ENCODE results near the gene PAX7. TPM values are rescaled to one million over a fixed set of nuclear protein-coding genes. Genes with fewer than 3 reads are reported as not detected.

The PAX7 gene
- total RNA-seq, 2 donors from 2014 or later, result not detected

GRCh38 chr1:18719786-18720451 is 89.3 kb downstream of the PAX7 start:
- ATAC-seq (no peak), DNase-seq (no peak)
- intact Hi-C loops (cut with DNase I, micrococcal nuclease), result no loop called here

- DNase-seq (no peak), ATAC-seq (no peak)
- intact Hi-C loops (cut with DNase I, micrococcal nuclease), result no loop called here
Measured at GRCh38 chr1:18721041-18721440, 90.4 kb downstream of the PAX7 start.

- DNase-seq, result no peak
- intact Hi-C loops (cut with DNase I, micrococcal nuclease), result no loop called here
Measured at GRCh38 chr1:18721776-18722175, 91.1 kb downstream of the PAX7 start.

GRCh38 chr1:18722270-18722669 is 91.6 kb downstream of the PAX7 start:
- ATAC-seq (no peak), DNase-seq (no peak)
- intact Hi-C loops (cut with DNase I, micrococcal nuclease), result no loop called here

More at GRCh38 chr1:18721776-18722175, 91.1 kb downstream of the PAX7 start:
- ATAC-seq, result no peak

- intact Hi-C loops (cut with DNase I, micrococcal nuclease), result no loop called here
- ATAC-seq (no peak), DNase-seq (no peak)
Measured at GRCh38 chr1:18723206-18723605, 92.6 kb downstream of the PAX7 start.

- intact Hi-C loops (cut with DNase I, micrococcal nuclease), result no loop called here
- ATAC-seq (no peak), DNase-seq (no peak)
Measured at GRCh38 chr1:18723701-18724411, 93.2 kb downstream of the PAX7 start.

GRCh38 chr1:18724801-18725200 is 94.2 kb downstream of the PAX7 start:
- intact Hi-C loops (cut with DNase I, micrococcal nuclease), result no loop called here
- ATAC-seq (no peak), DNase-seq (no peak)

GRCh38 chr1:18725231-18725895 is 94.7 kb downstream of the PAX7 start:
- DNase-seq, result no peak

GRCh38 chr1:18726368-18726767 is 95.7 kb downstream of the PAX7 start:
- intact Hi-C loops (cut with DNase I, micrococcal nuclease), result no loop called here
- DNase-seq (no peak), ATAC-seq (no peak)

More at GRCh38 chr1:18725231-18725895, 94.7 kb downstream of the PAX7 start:
- intact Hi-C loops (cut with DNase I, micrococcal nuclease), result no loop called here
- ATAC-seq, result no peak

- no peak for ATAC-seq
- no peak for DNase-seq
- intact Hi-C loops (cut with DNase I, micrococcal nuclease), result no loop called here
Measured at GRCh38 chr1:18727956-18728355, 97.3 kb downstream of the PAX7 start.

GRCh38 chr1:18730321-18730720 is 99.7 kb downstream of the PAX7 start:
- no peak for ATAC-seq
- no peak for DNase-seq
- intact Hi-C loops (cut with DNase I, micrococcal nuclease), result no loop called here

- intact Hi-C loops (cut with DNase I, micrococcal nuclease), result no loop called here
- DNase-seq (no peak), ATAC-seq (no peak)
Measured at GRCh38 chr1:18731148-18731547, 100.5 kb downstream of the PAX7 start.

GRCh38 chr1:18731591-18732235 is 101.1 kb downstream of the PAX7 start:
- intact Hi-C loops (cut with DNase I, micrococcal nuclease), result no loop called here
- ATAC-seq (no peak), DNase-seq (no peak)

GRCh38 chr1:18732686-18733085 is 102.0 kb downstream of the PAX7 start:
- DNase-seq, result no peak
- intact Hi-C loops (cut with DNase I, micrococcal nuclease), result no loop called here
- no peak for ATAC-seq

- ATAC-seq, result no peak
- intact Hi-C loops (cut with DNase I, micrococcal nuclease), result no loop called here
- no peak for DNase-seq
Measured at GRCh38 chr1:18734001-18734400, 103.4 kb downstream of the PAX7 start.

- ATAC-seq (no peak), DNase-seq (no peak)
- intact Hi-C loops (cut with DNase I, micrococcal nuclease), result no loop called here
Measured at GRCh38 chr1:18734461-18735223, 104.0 kb downstream of the PAX7 start.

GRCh38 chr1:18735224-18735997 is 104.8 kb downstream of the PAX7 start:
- DNase-seq (no peak), ATAC-seq (no peak)
- intact Hi-C loops (cut with DNase I, micrococcal nuclease), result no loop called here

- intact Hi-C loops (cut with DNase I, micrococcal nuclease), result no loop called here
- no peak for ATAC-seq
- no peak for DNase-seq
Measured at GRCh38 chr1:18736958-18737357, 106.3 kb downstream of the PAX7 start.

Measured in left colon (tissue), 2 donors.